Panc1 (cell line): ENCODE data around the gene USP12.

Experiments
- CTCF ChIP-seq: fragments of 450-650 bp; IDR thresholded peaks from 2 replicates; pipeline ENCODE4 v1.5.1; 2017; ENCODE audit warnings: mild to moderate bottlenecking
- REST ChIP-seq, 2 experiments: IDR thresholded peaks; 2 replicates each; pipeline ENCODE4 v1.6.1; 2011 to 2012; ENCODE audit warnings: low read depth in 2 of 2, control low read depth in 1 of 2, low read length in 1 of 2, mild to moderate bottlenecking in 1 of 2, moderate library complexity in 1 of 2; ENCODE audit not compliant: insufficient read depth in 1 of 2

GRCh38 chr13:27097691-27098090, 73.9 kb downstream of the USP12 start:
- TF ChIP-seq CTCF: no peak
- TF ChIP-seq REST (IDR thresholded peaks at IDR 0.05; ENCODE audit: insufficient read depth in 1 of 2, low read depth in 2 of 2, low read length in 1 of 2): no peak
